Measurements from ENCODE around the gene GIPC1.
A peak's percentile ranks its signal among the peaks of the same experiment; 100 is the strongest.

DNA sequence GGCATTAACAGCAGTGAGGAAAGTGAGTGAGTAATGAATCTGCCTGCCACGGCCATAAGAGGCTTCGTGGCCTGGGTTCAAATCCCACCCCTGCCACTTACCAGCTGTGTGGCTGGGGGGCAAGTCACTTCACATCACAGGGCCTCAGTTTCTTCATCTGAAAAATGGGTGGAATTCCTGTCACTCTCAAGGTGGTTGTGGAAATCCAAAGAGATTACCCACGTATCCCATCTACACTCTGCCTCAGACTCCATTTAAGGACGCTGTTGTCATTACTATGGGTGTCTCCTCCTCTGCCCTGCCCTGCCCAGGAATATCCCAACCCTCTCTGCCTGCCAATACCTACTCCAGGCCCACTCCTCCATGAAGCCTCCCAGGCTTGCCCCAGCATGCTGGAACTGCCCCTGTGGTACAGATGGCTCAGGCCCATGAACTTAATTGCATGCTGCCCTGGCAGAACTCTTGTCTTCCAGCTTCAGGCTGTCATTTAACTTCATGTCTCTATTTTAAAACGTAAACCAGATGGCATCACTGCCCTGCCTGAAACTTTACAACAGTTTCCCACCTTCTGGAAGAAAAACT, 3.1 kb downstream of the GIPC1 start:
- TF ChIP-seq CHD4 (IDR thresholded peaks at IDR 0.05; ENCODE audit: borderline replicate concordance) (no peak), ZFP36 (IDR thresholded peaks at IDR 0.05; ENCODE audit: borderline replicate concordance, partially characterized antibody) (peak; percentile 47)

All from A549 (cell line).